SW 1271 (cell line): Measurements from ENCODE around the gene TTL.

Experiments used
- DNase-seq, 2 experiments: peaks; one replicate each; lab custom pipeline; 2025; lab: John Stamatoyannopoulos, UW

The TTL gene

DNA sequence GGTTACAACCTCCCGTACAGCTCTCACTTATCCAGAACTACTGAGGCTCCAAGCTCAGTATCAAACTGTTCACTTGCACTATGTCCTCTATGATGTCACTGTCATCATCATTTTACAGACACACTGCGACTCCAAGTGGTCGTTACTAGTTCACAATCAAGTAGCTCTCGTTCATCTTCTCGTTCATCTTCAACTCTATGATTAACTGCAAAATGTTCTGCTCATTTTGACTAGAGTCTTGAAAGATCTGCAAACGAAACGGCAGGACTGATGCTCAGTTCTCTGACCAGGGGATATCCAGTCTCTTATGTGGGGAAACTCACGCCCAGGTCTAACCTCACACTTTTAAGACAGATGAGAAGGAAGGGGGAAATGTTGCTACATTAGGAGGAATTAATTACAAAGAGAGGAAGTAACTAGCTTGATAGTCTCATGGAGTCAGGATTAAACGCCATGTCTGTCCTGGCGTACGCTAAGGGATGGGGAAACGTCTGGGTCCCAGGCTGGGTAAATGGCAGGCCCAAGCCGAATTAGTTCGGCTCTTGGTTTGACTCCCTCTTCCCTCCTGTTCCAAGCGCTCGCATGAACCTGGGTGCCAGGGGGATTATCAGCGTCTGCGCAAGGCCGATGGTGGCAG is 101.7 kb downstream of the TTL start:
- peak in 1 of 2 experiments; percentile 66 for DNase-seq

DNA sequence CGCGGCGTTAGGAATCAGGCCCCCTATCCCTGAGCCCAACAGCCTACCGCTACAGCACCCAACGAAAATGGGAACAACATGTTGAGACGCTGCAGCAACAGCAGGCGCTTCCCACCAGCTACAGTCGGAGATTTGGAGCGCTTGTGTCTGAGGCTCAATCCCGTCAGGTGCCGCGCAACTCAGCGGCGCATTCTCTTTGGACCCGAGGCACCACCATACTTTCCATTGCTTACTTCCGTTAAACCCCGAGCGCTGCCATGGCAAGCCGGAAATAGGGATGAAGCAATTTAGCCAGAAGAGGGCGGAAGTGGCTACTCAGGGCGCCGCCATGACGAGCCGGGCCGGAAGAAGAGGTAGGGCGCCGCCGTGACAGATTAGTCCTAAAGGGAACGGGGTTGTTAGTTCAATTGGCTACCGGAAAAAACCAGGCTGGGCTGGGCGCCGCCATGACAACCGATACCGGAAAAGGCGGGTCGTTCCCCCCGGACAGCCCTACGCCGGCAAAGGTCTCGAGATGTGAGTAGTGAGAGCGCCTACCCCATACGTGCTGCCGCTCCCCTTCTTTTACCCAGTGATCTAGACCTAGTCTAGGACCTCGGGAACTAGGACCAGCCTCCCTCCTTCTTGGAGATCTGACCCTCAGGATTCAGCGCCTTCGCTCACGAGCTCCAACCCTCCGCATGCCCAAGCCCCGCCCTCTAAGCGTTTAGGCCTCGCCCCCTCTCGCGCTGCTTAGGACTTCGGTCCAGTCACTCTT is 102.4 kb downstream of the TTL start, which contains the start of gene CHCHD5:
Gene CHCHD5, plus strand, starts transcription at position 476 of the 757 bp plus-strand sequence. Its CDS starts 39 bp downstream, at position 515.
- DNase-seq, result peak; percentile 93 to 98

DNA sequence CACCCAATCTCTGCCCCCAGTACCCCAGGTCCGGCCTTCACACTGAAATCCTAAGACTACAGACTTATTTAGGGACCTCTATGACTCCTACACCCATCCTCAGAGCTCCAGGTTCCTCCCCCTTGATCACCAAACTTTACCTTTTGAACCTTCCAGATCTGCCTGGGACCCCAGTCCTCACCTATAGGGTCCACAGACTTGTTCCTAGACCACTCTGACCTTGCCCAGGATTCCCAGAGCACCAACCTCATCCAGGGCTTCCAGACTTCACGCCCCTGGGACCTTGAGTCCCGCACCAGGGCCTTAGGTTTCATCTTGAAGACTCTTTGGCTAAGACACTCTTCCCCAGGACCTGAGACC is 102.9 kb downstream of the TTL start:
- no peak for DNase-seq

DNA sequence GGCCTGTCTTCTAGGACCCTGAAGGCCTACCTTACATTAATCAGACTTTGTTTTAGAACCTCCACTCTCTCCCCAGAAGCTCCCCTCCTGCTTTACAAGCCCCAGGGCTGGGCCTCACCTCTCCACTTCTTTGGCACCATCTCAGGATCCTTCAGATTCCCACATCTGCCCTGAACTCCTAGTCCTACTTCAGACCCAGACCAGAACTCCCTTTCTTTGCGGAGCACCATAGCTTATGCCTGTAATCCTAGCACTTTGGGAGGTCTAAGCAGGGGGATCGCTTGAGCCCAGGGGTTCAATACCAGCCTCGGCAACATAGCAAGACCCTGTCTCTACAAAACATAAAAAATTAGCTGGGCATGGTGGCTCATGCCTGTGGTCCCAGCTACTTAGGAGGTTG is 103.4 kb downstream of the TTL start:
- no peak for DNase-seq

DNA sequence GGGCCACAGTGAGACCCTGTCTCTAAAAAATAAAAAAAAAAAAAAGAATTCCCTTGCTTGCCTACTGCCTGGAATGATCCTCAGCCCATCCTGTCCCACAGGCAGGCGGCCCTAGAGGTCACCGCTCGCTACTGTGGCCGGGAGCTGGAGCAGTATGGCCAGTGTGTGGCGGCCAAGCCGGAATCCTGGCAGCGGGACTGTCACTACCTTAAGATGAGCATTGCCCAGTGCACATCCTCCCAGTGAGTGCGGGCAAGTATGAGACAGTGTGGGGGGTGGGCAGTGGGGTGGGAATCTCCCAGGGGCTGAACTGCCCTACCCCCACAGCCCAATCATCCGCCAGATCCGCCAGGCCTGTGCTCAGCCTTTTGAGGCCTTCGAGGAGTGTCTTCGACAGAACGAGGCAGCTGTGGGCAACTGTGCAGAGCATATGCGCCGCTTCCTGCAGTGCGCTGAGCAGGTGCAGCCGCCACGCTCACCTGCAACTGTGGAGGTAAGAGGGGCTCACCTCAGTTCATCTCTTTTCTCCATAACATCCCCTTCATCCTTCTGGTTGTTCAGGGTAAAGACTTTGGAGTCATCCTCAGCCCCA is 104.0 kb downstream of the TTL start:
- no peak for DNase-seq

DNA sequence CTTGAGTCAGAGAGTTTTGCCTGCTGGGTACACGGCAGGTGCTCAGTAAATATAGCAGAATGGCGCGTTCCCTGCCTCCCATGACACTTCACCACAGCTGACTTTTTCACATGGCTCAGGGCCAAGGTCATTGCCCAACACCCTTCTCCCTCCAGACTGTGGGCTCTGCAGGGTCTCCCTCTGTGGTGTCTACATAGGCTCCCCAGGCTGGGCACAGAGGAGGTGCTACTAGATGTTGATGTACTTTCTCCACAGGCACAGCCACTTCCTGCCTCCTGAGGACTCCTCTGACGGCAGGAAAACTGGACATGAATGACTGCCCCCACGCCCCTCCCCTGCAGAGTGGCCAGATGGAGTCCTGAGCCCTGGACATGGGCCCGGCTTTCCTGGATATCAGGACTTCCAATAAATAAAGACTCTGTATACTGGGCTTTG is 106.7 kb downstream of the TTL start:
- DNase-seq, result no peak
